HG03575 (cell line): ENCODE measurements around the gene MEGF6.

Source experiments
- ATAC-seq: cut with Tn5 transposase; IDR thresholded peaks from one replicate; pipeline ENCODE4 v1.9.1; 2021; ENCODE audit not compliant: unreplicated experiment, insufficient number of reproducible peaks, low FRiP score; ENCODE audit errors: extremely low read depth

Gene MEGF6

DNA sequence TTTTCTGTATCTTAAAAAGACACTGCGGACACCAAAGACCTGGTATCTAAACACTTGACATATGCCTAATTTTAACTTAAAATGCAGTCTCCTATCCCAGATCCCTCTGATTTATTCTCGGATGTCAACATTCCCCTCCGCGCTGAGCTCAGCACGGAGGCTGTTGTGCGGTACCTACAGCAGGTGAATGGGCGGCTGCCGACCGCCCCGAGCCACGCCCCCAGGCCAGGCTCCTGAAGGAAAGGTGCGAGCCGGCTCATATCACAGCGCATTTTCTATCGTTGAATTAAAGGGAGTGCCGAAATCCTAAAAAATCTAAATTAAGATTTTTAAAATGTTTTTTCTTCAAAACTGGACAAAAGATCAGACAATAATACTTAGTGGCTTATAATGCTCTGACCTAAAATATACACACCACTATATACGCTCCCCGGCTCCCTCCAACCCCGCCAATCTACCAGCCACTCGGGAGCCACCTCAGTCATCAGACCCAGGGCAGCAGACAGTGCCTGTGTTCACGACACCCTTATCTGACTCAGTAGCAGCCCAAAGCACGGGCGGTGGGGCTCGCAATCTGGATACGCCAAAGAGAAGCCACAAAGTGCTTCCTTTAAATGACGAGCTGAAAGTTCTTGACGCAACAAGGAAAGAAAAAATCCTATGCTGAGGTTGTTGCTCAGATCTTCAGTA, 34.5 kb upstream of the MEGF6 start:
- no peak for ATAC-seq

DNA sequence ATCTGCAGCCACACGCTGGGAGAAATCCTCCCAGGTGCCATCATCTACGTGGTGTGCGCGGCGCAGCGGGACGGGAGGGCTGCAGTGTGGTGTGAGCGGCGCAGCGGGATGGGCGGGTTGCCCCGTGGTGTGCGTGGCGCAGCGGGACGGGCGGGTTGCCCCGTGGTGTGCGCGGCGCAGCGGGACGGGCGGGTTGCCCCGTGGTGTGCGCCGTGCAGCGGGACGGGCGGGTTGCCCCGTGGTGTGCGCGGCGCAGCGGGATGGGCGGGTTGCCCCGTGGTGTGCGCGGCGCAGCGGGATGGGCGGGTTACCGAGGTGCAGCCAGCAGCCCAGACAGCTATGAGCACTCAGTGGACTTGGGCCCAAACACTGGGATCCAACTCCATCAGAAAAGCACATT, 33.9 kb upstream of the MEGF6 start:
- ATAC-seq: no peak

DNA sequence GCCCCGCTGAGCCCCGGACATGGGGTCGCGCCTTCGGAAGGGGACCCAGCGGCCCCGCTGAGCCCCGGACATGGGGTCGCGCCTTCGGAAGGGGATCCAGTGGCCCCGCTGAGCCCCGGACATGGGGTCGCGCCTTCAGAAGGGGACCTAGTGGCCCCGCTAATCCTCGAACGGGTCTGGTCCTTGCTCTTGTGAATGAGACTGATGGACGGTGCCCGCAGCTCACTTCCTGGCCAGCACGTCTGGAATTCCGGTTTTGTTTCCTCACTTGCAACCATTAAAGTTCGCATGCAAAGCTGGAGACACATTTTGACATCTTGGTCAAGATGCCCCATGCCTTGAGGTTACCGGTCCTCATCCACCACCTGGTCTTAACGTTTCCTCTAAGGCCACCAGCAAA, 33.0 kb upstream of the MEGF6 start:
- no peak for ATAC-seq

DNA sequence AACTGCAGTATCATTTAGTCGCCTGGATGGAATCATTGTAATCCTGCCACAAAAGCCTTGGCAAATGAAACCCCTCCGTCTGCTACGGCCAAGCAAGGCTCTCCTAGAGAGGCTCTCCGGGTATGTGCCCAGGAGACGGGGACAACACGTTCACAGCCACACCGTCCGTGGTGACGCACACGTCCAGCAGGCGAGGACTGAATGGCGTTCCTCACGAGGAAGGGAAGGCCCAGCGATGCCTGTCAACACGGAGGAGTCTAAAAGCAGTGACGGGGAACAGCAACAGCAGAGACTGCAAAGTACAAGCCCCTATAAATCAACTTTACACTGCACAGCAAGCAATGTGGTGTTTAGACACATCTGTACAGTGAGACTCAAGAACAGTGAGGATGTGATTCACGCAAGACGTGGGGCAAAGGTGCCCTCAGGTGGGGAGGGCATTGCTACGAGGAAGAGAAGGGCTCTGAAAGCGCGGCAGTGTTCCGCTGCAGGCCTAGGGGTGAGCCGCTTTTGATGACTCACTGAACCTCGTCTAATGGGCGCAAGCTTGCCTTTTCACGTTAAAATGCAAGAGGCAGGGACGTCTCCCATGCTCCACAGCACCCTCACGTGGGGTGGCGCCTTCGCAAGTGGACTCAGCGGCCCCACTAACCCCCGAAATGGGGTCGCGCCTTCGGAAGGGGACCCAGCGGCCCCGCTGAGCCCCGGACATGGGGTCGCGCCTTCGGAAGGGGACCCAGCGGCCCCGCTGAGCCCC, 31.8 kb upstream of the MEGF6 start:
- ATAC-seq: no peak

DNA sequence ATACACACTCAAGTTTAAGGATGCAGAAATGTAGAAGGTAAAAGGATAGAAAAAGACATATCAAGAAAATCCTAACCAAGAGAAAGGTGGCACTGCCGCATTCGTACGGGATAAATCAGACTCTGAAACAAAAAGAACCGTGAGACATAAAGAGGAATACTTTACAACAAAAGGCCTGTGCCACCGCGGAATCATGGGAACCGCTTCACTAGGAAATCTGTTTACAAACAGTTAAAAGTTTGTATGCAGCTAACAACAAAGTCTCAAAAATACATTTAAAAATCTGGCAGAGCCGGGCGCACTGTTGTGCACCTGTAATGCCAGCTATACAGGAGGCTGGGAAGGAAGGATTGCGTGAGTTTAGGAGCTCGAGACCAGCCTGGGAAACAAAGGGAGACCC, 30.5 kb upstream of the MEGF6 start:
- ATAC-seq: no peak

DNA sequence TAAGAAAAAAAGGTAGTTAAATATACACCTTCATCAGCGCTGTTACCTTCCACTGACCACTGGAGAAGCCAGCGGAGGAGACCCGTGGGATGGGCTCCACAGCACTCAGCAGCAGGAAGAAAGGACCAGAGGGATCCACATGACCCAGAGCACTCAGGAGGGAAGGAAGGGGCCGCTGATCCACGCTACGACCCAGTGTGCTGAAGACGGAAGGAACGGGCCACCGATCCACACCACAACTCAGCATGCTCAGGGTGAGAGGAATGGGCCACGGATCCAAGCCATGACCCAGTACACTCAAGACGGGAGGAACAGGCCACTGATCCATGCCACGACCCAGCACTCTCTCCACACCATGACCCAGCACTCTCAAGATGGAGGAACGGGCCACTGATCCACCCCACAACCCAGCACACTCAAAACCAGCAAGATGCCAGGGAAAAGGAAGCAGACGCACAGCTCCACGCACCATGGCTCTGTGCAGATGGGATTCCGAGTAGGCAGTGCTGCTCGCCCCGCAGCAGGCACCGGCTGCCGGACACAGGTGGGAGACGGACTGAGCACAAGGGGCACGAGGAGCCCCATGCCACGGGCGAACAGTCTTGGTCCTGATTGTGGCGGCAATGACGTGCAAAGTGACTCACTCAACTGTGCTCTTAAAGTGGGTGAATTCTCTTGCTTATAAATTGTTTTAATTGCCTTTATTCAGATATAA, 29.9 kb upstream of the MEGF6 start:
- ATAC-seq: no peak

DNA sequence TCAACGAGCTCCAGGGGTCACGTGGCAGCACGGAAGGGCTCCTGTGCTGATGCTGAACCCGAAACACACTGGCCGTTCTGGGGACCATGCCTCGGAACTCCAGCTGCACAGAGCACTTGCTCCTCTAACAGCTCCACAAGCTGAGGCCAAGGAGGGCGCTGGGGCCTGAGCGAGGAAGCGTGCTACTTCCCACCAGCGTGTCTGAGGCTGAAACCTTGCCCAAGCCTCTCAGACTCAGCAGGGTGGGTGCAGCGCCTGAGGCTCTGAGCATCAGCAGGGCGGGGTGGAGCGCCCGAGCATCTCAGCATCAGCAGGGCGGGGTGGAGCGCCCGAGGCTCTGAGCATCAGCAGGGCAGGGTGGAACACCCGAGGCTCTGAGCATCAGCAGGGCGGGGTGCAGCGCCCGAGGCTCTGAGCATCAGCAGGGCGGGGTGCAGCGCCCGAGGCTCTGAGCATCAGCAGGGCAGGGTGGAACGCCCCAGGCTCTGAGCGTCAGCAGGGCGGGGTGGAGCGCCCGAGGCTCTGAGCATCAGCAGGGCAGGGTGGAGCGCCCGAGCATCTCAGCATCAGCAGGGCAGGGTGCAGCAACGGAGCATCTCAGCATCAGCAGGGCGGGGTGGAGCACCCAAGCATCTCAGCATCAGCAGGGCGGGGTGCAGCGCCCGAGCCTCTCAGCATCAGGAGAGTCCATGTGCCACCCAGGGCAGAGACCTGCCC, 29.0 kb upstream of the MEGF6 start:
- no peak for ATAC-seq

DNA sequence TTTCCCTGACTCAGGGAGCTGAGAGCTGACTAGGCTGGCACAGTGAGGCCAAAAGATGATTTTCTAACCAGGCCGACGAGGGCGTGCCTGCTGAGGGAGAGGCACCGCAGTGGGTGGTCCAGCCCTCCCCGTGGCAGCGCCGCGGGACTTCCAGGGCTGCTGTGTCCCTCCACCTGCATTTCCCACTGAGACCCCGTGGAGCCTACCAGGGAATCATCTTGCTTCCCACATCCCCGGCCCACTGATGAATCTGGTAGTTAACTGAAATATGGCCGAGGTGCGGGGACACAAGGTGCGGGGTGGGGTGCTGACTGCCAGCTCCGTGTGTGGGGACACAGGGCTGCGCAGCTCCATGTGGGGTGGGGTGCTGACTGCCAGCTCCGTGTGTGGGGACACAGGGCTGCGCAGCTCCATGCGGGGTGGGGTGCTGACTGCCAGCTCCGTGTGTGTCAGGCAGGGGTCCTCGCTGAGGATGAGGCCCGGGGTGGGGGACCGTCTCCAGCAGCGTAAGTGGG, 28.1 kb upstream of the MEGF6 start:
- no peak for ATAC-seq

DNA sequence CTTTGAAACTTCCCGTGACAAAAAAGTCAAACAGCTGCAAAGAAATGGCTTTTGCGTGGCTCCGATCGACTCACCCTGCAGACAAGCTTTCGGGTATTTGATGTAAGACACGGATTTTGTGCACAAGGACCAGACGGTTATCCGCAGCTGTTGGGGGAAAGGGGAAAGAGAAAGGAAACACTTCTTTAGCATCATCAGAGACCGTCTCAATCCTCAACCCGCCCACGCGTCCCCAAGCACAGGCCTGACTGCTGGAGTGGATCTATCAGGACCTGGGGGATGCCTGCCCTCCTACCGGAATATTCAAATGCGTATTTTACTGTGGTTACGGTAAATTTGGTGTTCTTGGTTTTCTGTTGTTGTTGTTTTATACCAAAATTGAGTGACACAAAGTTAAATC, 27.4 kb upstream of the MEGF6 start:
- no peak for ATAC-seq

DNA sequence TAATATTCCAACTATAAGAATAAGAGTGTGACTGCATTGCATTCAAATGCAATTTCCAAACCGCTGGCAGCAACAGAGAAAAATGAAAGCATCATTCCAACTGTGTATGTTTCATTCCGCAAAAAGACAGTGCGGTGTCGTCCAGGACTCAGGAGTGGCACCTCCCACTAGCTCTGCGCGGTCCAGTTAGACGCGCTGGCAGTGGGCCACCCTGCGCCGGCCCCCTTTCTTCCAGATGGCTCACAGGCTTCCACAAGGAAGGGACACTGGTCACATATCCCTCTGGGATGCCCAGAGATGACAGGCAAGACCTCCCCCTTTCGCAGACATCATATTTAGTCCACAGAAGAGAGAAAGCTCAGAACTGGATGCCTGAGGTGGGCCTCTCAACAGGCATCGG, 26.7 kb upstream of the MEGF6 start:
- no peak for ATAC-seq

DNA sequence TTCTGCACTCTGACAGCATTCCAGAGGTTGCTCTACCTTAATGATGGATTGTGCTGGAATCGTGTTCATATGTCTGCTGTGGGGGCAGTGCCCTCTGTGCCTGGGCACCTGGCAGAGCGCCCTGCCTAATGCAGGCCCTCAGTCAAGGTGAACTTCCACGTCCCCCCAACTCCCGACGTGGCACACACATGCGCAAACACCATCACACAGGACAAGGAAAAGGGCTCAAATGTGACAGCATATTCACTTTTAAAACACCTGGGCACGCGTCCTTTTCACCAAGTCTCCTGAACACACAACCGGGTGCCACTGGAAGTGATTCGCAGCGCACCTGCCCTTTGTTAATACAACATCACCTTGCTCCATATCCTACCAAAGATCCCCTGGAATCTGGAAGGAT, 25.2 kb upstream of the MEGF6 start:
- no peak for ATAC-seq

DNA sequence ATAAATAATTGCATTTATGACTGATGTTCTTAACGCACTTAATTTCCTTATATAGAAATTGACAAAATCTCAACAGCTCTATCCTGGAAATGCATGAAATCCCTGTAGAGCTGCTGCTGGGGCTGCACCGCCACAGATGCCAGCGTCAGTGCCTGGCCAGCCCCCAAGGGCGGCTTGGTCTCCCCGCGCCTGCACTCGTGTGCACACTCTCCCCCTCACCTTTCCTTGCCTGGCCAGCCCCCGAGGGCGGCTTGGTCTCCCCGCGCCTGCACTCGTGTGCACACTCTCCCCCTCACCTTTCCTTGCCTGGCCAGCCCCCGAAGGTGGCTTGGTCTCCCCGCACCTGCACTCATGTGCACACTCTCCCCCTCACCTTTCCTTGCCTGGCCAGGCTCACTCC, 24.8 kb upstream of the MEGF6 start:
- no peak for ATAC-seq

DNA sequence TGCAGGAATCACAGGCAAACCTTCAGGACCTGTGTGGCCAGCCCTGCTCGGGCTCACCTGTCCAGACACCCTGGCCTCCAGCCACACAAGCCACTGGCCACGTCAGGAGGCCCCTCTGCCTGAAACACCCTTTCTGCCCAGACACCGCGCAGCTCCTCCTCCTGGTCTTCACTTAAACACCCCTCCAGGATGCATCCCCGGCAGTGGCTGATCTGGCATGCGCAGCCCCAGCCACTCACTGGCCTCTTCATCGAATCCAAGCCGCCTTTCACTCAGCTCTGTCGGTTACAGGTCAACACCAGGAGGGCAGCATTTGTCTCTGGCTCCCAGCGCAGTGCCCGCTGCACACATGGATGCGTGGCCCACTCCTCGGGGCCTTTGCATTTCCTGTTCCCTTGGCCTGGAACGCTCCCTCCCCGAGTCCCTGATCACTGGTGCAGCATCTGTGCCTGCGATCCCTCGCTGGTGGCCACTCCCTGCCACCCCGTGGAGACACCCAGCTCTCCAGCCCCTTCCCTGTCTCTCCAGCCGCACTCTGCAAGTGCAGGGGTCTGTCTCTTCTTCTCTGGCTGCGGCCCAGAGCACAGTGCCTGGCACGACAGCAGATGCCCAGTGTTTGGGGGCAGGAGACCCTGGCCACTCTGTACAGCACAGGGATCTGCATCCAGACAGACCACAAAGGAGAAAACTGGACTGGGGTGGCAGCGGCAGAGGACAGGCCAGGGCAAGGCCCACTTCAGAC, 22.9 kb upstream of the MEGF6 start:
- ATAC-seq: no peak

DNA sequence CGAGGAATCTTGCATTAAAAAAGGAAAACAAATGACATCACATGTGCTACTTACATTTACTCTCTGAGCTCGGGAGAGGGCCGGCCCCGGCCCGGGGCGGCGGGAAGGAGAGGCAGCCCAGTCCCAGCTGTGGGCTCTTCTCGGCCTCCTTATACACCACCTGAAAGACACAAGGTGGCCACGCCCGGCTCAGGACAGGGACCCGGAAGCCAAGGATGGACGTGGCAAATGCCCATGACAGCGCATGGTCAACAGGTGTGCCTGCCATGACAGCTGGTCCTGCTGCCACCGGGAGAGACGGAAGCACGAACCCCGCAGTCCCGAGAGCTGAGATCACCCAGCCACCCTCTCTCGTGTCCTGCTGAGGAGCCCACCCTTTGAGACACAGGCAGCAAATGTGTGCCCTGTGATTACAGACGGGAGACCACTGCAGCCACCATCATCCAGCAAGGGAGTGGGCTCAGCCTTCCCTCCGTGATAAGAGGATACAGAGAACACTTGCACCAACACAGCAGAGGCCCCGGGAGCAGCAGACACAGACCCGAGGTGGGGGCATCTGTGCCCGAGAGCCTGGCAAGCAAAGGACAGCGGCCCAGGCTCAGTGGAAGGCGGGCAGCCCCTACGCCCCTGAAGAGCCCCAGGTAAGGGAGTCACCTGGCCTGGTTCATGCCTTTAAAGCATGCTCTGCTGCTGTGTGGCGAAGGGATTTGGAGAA, 22.2 kb upstream of the MEGF6 start:
- ATAC-seq: no peak

DNA sequence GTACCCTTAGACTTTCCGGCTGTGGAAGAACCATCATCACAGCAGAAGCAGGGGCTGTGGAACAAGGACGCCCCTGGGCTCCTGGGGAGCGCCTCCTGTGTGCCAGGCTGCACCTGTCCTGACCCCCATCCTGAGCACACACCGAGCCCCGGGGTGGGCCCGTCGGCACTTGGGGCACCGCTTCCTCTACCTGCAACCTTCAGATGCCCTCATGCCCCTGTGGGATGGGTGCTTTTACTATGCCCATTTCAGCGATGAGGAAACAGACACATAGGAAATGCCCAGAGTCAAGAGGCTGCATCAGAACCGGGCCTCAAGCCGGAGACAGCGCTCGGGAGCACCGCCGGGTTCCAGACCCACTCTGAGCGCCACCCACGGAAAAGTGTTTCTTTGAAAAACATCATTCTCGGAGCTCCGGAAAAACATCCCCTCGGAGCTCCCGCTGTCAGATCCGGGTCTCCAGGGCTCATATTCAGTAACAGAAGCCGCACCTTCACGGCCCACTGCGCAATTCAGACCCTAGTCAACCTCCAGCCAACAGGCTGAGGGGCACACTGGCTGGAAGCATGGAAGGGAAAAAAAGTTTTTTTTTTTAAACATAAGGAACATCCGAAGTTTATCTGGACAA, 21.5 kb upstream of the MEGF6 start:
- no peak for ATAC-seq

DNA sequence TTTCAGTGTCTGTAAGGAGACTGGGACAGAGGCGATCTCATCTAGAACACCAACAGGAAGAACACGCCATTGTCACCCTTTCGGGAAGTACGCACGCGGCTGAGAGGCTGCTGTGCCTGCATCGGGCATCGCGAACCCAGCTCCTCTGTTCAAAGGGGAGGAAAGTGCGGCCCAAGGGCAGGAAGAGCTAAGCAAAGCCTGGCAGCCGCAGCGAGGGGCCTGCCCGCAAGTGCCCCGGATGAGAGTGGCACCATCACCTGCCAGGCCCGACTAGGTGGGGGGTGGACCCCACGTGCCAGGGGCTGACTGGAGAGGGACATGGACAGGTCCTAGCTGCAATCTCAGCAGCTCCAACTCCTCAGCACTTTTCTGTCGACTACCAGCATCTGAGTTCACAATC, 21.0 kb upstream of the MEGF6 start:
- no peak for ATAC-seq

DNA sequence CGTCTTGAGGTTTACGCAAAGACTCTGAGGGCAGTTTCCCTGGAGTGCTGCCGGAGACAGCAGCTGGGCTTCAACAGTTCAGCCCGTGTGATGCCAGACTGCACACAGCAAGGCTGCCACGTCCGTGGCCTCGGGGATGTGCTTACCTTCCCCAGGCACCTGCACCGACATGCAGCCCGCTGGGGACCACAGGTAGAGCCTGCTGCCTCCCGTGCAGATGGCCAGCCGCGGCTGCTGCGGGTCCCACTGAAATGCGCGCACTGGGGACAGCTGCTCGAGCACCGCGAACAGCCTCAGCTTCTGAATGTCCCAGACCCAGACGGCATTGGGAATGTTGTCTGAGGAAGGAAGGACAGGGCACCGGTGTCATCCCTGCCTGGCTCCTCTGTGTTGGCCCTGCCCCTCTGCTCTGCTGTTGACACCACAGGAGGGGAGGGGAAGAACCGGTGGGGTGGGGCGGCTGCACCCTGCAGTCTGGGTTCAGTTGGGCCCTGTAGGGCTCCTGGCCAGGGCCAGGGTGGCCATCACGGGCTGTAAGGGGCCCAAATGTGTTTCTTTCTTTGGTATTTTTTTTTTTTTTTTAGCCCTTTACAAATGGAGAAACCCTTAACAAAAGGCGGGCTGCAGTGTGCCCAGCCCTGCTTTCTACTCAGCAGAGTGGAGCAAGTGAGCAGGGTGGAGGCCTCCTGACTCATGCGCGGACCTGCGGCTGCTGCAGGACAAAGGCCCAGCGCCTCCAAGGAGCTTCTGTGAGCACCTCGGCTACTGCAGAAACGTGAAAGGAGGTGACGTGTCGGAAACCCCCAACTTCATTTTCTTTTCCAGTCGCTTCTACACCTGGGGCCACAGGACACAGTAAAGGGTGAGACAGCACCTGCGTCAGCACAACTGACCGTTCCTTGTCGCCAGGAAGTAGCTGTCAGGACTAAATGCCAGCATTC, 20.3 kb upstream of the MEGF6 start:
- no peak for ATAC-seq
